LoVo (cell line): ENCODE measurements around the gene PTPN6.

Source experiments
- DNase-seq: peaks from one replicate; pipeline ENCODE4 v3.0.0-alpha.2; 2016; ENCODE audit warnings: low spot score

The PTPN6 gene

DNA sequence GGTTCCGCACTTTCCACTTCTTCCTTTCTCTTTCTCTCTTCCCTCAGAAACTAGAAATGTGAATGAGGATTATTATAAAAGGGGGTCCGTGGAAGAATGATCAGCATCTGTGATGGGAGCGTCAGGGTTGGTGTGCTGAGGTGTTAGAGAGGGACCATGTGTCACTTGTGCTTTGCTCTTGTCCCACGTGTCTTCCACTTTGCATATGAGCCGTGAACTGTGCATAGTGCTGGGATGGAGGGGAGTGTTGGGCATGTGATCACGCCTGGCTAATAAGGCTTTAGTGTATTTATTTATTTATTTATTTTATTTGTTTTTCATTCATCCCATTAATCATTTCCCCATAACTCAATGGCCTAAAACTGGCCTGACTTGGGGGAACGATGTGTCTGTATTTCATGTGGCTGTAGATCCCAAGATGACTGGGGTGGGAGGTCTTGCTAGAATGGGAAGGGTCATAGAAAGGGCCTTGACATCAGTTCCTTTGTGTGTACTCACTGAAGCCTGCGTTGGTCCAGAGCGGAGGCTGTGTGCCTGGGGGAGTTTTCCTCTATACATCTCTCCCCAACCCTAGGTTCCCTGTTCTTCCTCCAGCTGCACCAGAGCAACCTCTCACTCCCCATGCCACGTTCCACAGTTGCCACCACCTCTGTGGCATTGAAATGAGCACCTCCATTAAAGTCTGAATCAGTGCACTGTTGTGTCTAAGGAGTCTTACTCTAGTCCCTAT, 28.0 kb upstream of the PTPN6 start:
- DNase-seq: no peak

DNA sequence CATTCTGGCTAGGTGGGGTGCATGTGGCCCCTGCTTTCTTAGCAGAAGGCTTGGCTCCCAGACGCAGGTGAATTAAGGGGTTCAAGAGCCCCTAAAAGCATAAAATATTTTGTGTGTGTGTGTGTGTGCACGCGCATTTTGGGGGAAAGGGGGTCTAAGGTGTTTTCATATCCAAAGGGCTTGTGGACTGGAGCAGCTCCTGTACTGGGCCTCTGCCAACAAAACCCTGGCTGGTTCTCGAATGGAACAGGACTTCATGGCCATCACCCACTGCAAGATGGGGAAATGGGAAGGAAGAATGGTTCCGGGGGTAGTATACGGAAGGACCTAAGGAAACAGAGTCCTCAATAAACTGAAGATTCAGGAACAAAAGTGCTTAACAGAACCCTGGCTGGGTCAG, 27.3 kb upstream of the PTPN6 start:
- no peak for DNase-seq

DNA sequence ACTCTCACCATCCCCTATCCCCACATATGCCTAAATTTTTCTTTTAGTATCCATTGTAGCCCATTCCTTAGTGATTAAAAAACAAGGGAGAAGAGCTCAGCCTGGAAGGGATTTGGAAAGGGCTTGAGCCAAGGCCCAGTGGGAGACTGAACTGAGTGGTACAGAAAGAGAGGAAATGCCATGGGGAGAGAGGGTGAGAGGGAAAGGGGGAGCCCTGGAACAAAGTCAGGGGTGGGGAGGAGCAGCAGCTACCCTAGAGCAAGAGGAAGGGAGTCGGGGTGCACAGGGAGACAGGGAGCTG, 26.0 kb upstream of the PTPN6 start:
- no peak for DNase-seq

DNA sequence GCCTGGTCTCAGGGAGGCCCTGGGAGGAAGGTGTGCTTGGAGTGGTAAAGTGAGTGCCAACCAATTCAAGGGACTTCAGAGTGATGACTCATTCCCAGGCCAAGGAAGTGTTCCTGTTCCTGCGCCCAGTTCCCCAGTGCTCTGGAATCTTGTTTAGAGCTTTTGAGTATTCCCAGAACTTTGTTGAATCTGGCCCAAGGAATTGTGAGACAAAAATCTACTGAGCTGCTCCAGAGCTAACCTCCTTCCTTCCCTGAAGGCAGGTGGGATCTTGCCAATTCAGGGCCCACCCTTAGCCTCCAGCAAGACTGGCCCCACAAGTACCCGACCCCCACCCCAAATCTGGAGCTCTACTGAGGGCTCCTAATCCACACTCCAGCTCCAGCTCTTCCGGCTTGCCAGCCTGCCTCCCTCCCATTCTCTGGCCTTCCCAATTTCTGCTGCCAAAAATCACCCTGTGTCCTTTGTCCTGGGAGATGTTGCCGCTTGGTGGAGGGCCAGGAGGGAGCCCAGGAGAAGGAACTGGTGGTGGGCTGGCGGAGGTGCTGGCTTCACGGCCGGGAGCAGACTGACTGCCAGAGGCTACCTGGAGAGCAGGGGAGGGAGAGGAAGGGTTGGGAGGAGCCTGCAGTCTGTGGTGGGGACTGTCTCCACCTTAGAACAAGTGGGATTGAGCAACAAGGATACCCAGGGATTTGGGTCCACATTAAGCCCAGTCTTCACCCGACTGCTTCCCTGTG, 25.4 kb upstream of the PTPN6 start:
- peak; percentile 94 for DNase-seq

GRCh38 chr12:6927379-6928021, 23.7 kb upstream of the PTPN6 start, which contains the start of gene ATN1:
TSS of gene ATN1 (plus strand) at chr12:6927959. CDS start at chr12:6934002, 6,043 bp downstream.
- peak; percentile 43 for DNase-seq

GRCh38 chr12:6928022-6928702, 23.0 kb upstream of the PTPN6 start:
- no peak for DNase-seq

GRCh38 chr12:6928703-6929407, 22.3 kb upstream of the PTPN6 start:
- DNase-seq: no peak

DNA sequence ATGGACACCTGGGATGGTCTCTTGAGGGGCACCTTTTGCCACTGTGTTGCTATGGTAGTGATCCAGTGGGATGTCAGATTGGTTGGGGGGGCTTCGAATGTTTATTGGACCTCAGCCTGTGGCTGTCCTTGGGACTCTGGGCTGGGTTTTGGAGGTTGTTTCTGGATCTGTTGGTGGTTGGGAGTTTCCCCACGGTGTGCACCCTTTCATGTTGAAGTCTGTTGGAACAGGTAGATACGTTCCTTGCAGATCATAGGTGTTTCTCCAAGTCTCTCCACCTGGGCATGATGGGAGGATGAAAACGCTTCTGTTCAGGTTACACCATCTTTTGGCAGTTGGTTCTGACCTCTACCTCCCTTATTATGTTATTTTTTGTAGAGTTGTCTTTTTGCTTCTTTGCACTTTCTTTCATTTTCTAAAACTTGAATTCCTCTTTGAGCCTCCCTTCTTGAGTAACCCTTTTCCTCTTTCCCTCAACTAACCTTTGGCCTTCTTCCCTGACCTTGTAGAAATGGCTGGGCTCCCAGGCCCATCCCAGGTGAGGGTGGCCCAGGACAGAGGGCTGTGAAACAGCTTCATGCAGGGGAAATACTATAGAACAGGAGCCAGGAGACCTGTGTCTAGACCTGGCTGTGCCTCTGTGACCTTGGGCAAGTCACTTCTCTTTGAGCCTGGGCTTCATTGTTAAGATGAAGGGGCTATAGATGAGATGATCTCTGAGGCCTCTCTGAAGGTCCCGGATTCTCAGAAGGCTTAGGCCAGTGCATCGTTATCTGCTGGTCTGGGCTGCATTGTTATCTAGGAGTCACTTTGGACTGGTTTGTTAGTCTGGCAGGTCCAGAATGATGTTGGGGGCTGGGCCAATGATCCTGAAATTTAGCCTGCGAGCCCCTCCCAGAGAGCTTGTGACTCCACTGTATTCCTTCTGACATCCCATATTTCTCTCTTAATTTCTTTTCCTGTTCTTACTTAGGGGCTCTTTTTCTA, 21.4 kb upstream of the PTPN6 start:
- DNase-seq: no peak

GRCh38 chr12:6932766-6933165, 18.4 kb upstream of the PTPN6 start:
- DNase-seq: no peak

GRCh38 chr12:6934110-6934509, 17.0 kb upstream of the PTPN6 start:
- no peak for DNase-seq

- no peak for DNase-seq
These were observed 15.6 kb upstream of the PTPN6 start for GRCh38 chr12:6935371-6936193.

- no peak for DNase-seq
These were observed 14.9 kb upstream of the PTPN6 start for GRCh38 chr12:6936194-6936635.

DNA sequence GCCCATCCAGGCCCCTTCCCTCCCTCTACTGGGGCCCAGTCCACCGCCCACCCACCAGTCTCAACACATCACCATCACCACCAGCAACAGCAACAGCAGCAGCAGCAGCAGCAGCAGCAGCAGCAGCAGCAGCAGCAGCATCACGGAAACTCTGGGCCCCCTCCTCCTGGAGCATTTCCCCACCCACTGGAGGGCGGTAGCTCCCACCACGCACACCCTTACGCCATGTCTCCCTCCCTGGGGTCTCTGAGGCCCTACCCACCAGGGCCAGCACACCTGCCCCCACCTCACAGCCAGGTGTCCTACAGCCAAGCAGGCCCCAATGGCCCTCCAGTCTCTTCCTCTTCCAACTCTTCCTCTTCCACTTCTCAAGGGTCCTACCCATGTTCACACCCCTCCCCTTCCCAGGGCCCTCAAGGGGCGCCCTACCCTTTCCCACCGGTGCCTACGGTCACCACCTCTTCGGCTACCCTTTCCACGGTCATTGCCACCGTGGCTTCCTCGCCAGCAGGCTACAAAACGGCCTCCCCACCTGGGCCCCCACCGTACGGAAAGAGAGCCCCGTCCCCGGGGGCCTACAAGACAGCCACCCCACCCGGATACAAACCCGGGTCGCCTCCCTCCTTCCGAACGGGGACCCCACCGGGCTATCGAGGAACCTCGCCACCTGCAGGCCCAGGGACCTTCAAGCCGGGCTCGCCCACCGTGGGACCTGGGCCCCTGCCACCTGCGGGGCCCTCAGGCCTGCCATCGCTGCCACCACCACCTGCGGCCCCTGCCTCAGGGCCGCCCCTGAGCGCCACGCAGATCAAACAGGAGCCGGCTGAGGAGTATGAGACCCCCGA, 14.3 kb upstream of the PTPN6 start:
- no peak for DNase-seq

DNA sequence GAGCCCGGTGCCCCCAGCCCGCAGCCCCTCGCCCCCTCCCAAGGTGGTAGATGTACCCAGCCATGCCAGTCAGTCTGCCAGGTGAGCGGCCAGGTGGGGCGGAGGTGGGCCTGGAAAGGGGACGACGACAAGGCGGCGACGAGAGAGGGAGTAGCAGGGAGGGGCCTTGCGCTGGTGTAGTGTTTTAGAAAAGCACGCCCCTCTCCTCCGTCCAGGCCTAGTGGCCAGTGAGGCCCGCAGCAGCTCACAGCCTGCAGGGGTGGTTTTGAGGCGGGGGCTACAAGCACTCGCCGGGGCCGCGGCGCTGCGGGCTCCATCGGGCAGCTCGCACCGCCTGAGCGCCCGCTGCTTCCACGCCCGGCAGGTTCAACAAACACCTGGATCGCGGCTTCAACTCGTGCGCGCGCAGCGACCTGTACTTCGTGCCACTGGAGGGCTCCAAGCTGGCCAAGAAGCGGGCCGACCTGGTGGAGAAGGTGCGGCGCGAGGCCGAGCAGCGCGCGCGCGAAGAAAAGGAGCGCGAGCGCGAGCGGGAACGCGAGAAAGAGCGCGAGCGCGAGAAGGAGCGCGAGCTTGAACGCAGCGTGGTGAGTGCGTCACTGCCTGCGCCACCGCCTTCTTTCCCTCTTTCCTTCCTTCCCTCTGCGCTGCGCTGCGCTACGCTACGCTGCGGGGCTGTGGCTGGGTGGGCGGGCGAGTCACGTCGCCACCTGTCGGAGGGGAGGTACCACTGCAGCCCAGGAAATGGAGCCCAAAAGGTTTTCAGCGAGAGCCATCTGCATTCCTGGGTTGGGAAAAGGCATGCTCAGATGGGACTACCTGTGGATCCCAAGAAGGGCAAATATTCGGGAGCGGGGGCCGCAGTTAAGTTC, 13.4 kb upstream of the PTPN6 start:
- DNase-seq: peak; percentile 98

GRCh38 chr12:6938353-6939190, 12.6 kb upstream of the PTPN6 start:
- no peak for DNase-seq

DNA sequence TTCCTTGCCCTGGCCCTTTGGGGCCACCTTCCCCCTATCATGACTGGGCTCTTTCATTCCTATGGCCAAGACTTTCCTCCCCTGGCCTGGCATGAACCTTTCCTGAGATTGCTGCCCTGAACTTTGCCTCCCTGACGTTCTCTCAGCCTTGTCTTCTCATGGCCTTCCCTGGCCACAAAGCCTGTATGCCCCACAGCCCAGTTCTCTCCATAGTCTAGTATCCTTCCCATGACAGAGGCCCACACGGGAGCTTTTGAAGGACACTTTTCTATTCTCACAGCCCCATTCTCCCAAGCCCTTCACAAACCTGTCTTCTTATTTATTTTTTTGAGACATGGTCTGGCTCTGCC, 12.0 kb upstream of the PTPN6 start:
- no peak for DNase-seq

- no peak for DNase-seq
These were observed 9.9 kb upstream of the PTPN6 start for GRCh38 chr12:6941267-6941666.
